Activated B cell treated with CpG ODN at 0.5 μM for 24 hours (primary cell): ENCODE results near the gene CTBP2. TPM values are rescaled to one million over a fixed set of nuclear protein-coding genes. Genes with fewer than 3 reads are reported as not detected.

Experiments
- ATAC-seq: fragments of 200-7000 bp; cut with Tn5 transposase; one replicate; pipeline ENCODE4 v1.10.0; 2021; ENCODE audit warnings: low read depth, mild to moderate bottlenecking, moderate library complexity
- CTCF ChIA-PET: fragments of 350-600 bp; sonication (Branson Sonifier 250); formaldehyde crosslinking; loops from one replicate; lab custom pipeline; 2021; ENCODE audit warnings: antibody characterized with exemption; lab: Charles Lee
- POLR2A ChIA-PET: fragments of 350-600 bp; sonication (Branson Sonifier 250); formaldehyde crosslinking; loops from one replicate; lab custom pipeline; 2021; ENCODE audit warnings: antibody characterized with exemption; lab: Charles Lee
- DNase-seq: peaks from one replicate; pipeline ENCODE4 v3.0.0; 2022
- H3K27ac Mint-ChIP-seq: one replicate; pipeline ENCODE4 v1.8.0; 2020; ENCODE audit warnings: mixed read lengths
- H3K27me3 Mint-ChIP-seq: one replicate; pipeline ENCODE4 v1.8.0; 2021; ENCODE audit warnings: mixed read lengths
- H3K36me3 Mint-ChIP-seq: one replicate; pipeline ENCODE4 v1.8.0; 2021; ENCODE audit warnings: low read depth, mixed read lengths
- H3K4me1 Mint-ChIP-seq: one replicate; pipeline ENCODE4 v1.8.0; 2021; ENCODE audit warnings: mixed read lengths
- H3K4me3 Mint-ChIP-seq: one replicate; pipeline ENCODE4 v1.8.0; 2020; ENCODE audit warnings: mild to moderate bottlenecking, mixed read lengths
- H3K9me3 Mint-ChIP-seq: one replicate; pipeline ENCODE4 v1.8.0; 2020; ENCODE audit warnings: mixed read lengths
- CTCF ChIP-seq: fragments of 200-600 bp; IDR thresholded peaks from one replicate; pipeline ENCODE4 v1.8.0; 2022; ENCODE audit warnings: antibody characterized with exemption, mild to moderate bottlenecking
- intact Hi-C: fragments of 100-400 bp; cut with micrococcal nuclease; formaldehyde crosslinking; loops from one replicate; pipeline ENCODE4 v1.15.1; 2024
- total RNA-seq: library from RNA; stranded (reverse); gene quantifications from 2 replicates; pipeline ENCODE4 v1.2.3, GENCODE V29; 2022

Gene CTBP2
- total RNA-seq, 1 donor from 2014 or later = 0.42 TPM

GRCh38 chr10:124957404-124957947, 202.9 kb downstream of the CTBP2 start:
- H3K27ac Mint-ChIP-seq = no peak overlapping the region
- no peak for TF ChIP-seq CTCF
- POLR2A ChIA-PET = interaction anchor here (0.7 kb wide), 1 partner anchor 338 kb away, joined by 3 read pairs; no protein-coding TSS in a partner anchor
- H3K27me3 Mint-ChIP-seq = no peaks in the 10 kb centered on the region
- H3K4me3 Mint-ChIP-seq = no peak overlapping the region
- H3K36me3 Mint-ChIP-seq = peaks cover 18% of the 10 kb centered on the region
- ATAC-seq (no peak), DNase-seq (no peak)
- CTCF ChIA-PET = no interaction called here
- intact Hi-C loops = loop anchor here (5.0 kb wide), 1 partner anchor 35 kb away; no protein-coding TSS in a partner anchor
- H3K4me1 Mint-ChIP-seq = peaks cover 51% of the 10 kb centered on the region
- H3K9me3 Mint-ChIP-seq = no peaks in the 10 kb centered on the region

- Mint-ChIP-seq H3K27ac (no peak overlapping the region), H3K36me3 (peaks cover 20% of the 10 kb centered on the region), H3K4me1 (peaks cover 55% of the 10 kb centered on the region), H3K9me3 (no peaks in the 10 kb centered on the region), H3K27me3 (no peaks in the 10 kb centered on the region), H3K4me3 (no peak overlapping the region)
- ATAC-seq = no peak
- intact Hi-C loops = loop anchor here (5.0 kb wide), 1 partner anchor 34 kb away; no protein-coding TSS in a partner anchor
- POLR2A ChIA-PET = no interaction called here
- no peak for TF ChIP-seq CTCF
- no peak for DNase-seq
- CTCF ChIA-PET = no interaction called here
Observed at GRCh38 chr10:124956764-124957163, 203.6 kb downstream of the CTBP2 start.

- ChIA-PET POLR2A (no interaction called here), CTCF (no interaction called here)
- Mint-ChIP-seq H3K4me1 (peaks cover 52% of the 10 kb centered on the region), H3K9me3 (no peaks in the 10 kb centered on the region), H3K27ac (no peak overlapping the region), H3K27me3 (no peaks in the 10 kb centered on the region), H3K36me3 (peaks cover 17% of the 10 kb centered on the region), H3K4me3 (no peak overlapping the region)
- TF ChIP-seq CTCF = no peak
- intact Hi-C loops = loop anchor here (5.0 kb wide), 1 partner anchor 34 kb away; no protein-coding TSS in a partner anchor
- DNase-seq (no peak), ATAC-seq (no peak)
Observed at GRCh38 chr10:124955868-124956267, 204.5 kb downstream of the CTBP2 start.

GRCh38 chr10:124955243-124955642, 205.1 kb downstream of the CTBP2 start:
- peaks cover 49% of the 10 kb centered on the region for H3K4me1 Mint-ChIP-seq
- CTCF ChIA-PET = no interaction called here
- no peak overlapping the region for H3K4me3 Mint-ChIP-seq

GRCh38 chr10:124953421-124953820, 206.9 kb downstream of the CTBP2 start:
- intact Hi-C loops = no loop called here
- no peak overlapping the region for H3K27ac Mint-ChIP-seq
- ATAC-seq (no peak), DNase-seq (no peak)
- ChIA-PET POLR2A (no interaction called here), CTCF (no interaction called here)
- no peak overlapping the region for H3K4me3 Mint-ChIP-seq
- H3K4me1 Mint-ChIP-seq = peaks cover 41% of the 10 kb centered on the region
- no peak for TF ChIP-seq CTCF
- H3K9me3 Mint-ChIP-seq = no peaks in the 10 kb centered on the region
- peaks cover 26% of the 10 kb centered on the region for H3K36me3 Mint-ChIP-seq
- H3K27me3 Mint-ChIP-seq = no peaks in the 10 kb centered on the region

More at GRCh38 chr10:124955243-124955642, 205.1 kb downstream of the CTBP2 start:
- Mint-ChIP-seq H3K27me3 (no peaks in the 10 kb centered on the region), H3K27ac (no peak overlapping the region), H3K9me3 (no peaks in the 10 kb centered on the region), H3K36me3 (peaks cover 17% of the 10 kb centered on the region)
- POLR2A ChIA-PET = no interaction called here
- TF ChIP-seq CTCF = no peak
- DNase-seq = no peak
- no peak for ATAC-seq
- intact Hi-C loops = loop anchor here (5.0 kb wide), 1 partner anchor 33 kb away; no protein-coding TSS in a partner anchor
